ENCODE data around the gene AMOTL1. TPM values are rescaled to one million over a fixed set of nuclear protein-coding genes. Genes with fewer than 3 reads are reported as not detected.
A peak's percentile ranks its signal among the peaks of the same experiment; 100 is the strongest.

AMOTL1 gene
- total and polyA plus RNA-seq, 4 experiments from 2014 or later, result 0.06 to 0.09 (median 0.07) TPM; not detected in 1

DNA sequence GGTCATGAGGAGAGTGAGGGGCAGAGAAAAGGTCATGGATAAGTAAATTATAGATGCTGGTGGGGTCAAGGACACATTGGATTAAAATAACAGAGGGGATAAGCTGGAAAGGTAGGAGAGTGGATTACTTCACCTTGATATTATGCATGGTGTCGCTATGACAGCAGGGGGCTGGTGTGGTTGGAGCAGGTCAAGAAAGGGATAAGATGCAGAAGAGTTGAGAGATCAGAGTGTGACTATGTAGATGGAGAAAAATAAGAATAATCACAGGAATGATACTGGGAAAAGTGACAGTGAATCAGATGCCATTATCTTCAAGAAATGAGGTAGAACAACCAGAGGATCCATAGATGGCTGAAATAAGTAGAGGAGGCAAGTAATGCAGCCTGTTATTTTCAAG is 29.4 kb upstream of the AMOTL1 start:
- Histone ChIP-seq H3K27me3 (ENCODE audit: insufficient read depth, low read length) (peaks cover 8% of the 10 kb centered on the region), H3K9me3 (ENCODE audit: control insufficient read depth in 1 of 2, low read length in 2 of 2) (no peaks in the 10 kb centered on the region), H3K36me3 (ENCODE audit: insufficient read depth, low read length) (no peaks in the 10 kb centered on the region), H3K27ac (ENCODE audit: low read depth, low read length) (no peak overlapping the region), H3K4me1 (ENCODE audit: insufficient read depth, low read length) (peaks cover 13% of the 10 kb centered on the region), H3K4me3 (ENCODE audit: low read length in 2 of 2) (no peak overlapping the region)
- H3K27ac Mint-ChIP-seq, result no peak overlapping the region
- intact Hi-C loops (cut with micrococcal nuclease), result no loop called here
- H3K4me3 Mint-ChIP-seq, result no peak overlapping the region
- no peaks in the 10 kb centered on the region for H3K36me3 Mint-ChIP-seq
- POLR2A ChIA-PET (ENCODE audit: partially characterized antibody), result no interaction called here
- H3K27me3 Mint-ChIP-seq, result peaks cover 18 to 28% of the 10 kb centered on the region in 2 donors
- DNase-seq, result no peak
- H3K9me3 Mint-ChIP-seq, result no peaks in the 10 kb centered on the region
- H3K4me1 Mint-ChIP-seq, result peaks cover 10 to 16% (median 14%) of the 10 kb centered on the region in 4 donors
- CTCF ChIA-PET (ENCODE audit: partially characterized antibody), result no interaction called here

DNA sequence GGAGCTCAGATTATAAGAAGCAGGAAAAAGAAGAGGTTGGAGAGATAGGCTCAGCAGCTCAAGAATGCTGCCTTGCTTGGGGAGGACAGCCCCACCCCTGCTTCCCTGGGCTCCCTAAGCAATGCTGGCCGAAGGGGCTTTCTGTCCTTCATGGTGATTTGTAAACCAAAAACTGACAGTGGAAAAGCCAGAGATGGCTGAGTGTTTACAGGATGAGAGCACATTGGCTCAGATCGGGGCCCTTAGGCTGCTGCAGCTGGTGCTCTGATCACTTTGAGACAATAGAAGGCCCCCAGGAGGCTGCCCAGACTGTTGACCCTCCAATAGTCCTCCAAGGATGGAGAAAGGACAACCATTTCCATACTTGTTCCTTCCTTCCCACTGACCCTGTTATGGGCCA is 28.8 kb upstream of the AMOTL1 start:
- POLR2A ChIA-PET (ENCODE audit: partially characterized antibody), result no interaction called here
- H3K27me3 Mint-ChIP-seq, result peaks cover 20 to 33% of the 10 kb centered on the region in 2 donors
- intact Hi-C loops (cut with micrococcal nuclease), result no loop called here
- no peaks in the 10 kb centered on the region for H3K9me3 Mint-ChIP-seq
- H3K27ac ChIP-seq (ENCODE audit: low read depth, low read length), result no peak overlapping the region
- DNase-seq, result no peak
- no peak overlapping the region for H3K4me3 ChIP-seq (ENCODE audit: low read length in 2 of 2)
- no peaks in the 10 kb centered on the region for H3K36me3 ChIP-seq (ENCODE audit: insufficient read depth, low read length)
- H3K36me3 Mint-ChIP-seq, result no peaks in the 10 kb centered on the region
- CTCF ChIA-PET (ENCODE audit: partially characterized antibody), result no interaction called here
- H3K4me1 Mint-ChIP-seq, result peaks cover 10 to 16% (median 14%) of the 10 kb centered on the region in 4 donors
- no peak overlapping the region for H3K4me3 Mint-ChIP-seq
- H3K27ac Mint-ChIP-seq, result no peak overlapping the region
- peaks cover 8% of the 10 kb centered on the region for H3K27me3 ChIP-seq (ENCODE audit: insufficient read depth, low read length)
- no peaks in the 10 kb centered on the region for H3K9me3 ChIP-seq (ENCODE audit: control insufficient read depth in 1 of 2, low read length in 2 of 2)
- H3K4me1 ChIP-seq (ENCODE audit: insufficient read depth, low read length), result peaks cover 13% of the 10 kb centered on the region

GRCh38 chr11:94740083-94741021 is 27.8 kb upstream of the AMOTL1 start:
- intact Hi-C loops (cut with micrococcal nuclease), result no loop called here
- ChIA-PET CTCF (ENCODE audit: partially characterized antibody) (no interaction called here), POLR2A (ENCODE audit: partially characterized antibody) (no interaction called here)
- Mint-ChIP-seq H3K36me3 (no peaks in the 10 kb centered on the region), H3K4me1 (peaks cover 10 to 16% (median 14%) of the 10 kb centered on the region in 4 donors), H3K27ac (no peak overlapping the region), H3K9me3 (no peaks in the 10 kb centered on the region), H3K27me3 (peaks cover 20 to 33% of the 10 kb centered on the region in 2 donors), H3K4me3 (peak overlapping the region; percentile 46 to 83 (median 66))
- DNase-seq, result no peak
- no peaks in the 10 kb centered on the region for H3K9me3 ChIP-seq (ENCODE audit: control insufficient read depth in 1 of 2, low read length in 2 of 2)
- peaks cover 13% of the 10 kb centered on the region for H3K4me1 ChIP-seq (ENCODE audit: insufficient read depth, low read length)
- no peaks in the 10 kb centered on the region for H3K36me3 ChIP-seq (ENCODE audit: insufficient read depth, low read length)
- peaks cover 8% of the 10 kb centered on the region for H3K27me3 ChIP-seq (ENCODE audit: insufficient read depth, low read length)
- H3K27ac ChIP-seq (ENCODE audit: low read depth, low read length), result no peak overlapping the region
- H3K4me3 ChIP-seq (ENCODE audit: low read length in 2 of 2), result no peak overlapping the region

DNA sequence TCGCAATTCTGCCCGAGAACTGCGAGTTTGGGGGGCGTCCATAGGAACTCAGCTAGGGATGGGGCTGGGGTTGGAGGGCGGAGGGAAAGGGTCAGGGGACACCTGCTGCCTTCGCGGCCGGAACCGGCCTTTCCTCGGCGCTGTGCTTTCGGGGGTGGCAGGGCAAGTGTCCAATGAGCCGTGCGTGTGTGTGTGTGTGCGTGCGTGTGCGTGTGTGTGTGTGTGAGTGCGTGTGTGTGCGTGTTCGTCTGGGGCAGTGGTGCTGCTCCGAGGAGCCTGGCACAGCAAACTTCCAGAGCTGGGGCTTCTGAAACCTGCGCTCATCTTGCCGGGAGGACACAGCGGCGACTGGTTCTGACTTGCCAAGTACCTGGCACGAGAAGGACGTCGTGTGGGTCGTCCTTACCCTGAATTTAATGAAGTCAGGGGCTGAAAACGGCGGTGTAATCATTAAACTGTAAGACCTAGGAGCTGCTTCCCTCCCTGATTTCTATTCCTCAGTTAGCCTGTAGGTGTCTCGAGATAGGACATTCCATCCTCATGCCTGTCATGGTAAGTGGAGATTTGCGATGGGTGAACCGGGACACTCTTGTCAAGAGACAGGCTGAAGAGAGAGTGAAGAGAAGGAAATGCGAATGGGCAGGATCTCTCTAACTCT is 27.0 kb upstream of the AMOTL1 start:
- Mint-ChIP-seq H3K36me3 (no peaks in the 10 kb centered on the region), H3K9me3 (no peaks in the 10 kb centered on the region), H3K4me3 (peak overlapping the region; percentile 46 to 83 (median 66)), H3K27ac (no peak overlapping the region), H3K4me1 (peaks cover 10 to 16% (median 14%) of the 10 kb centered on the region in 4 donors), H3K27me3 (peaks cover 23 to 37% of the 10 kb centered on the region in 2 donors)
- Histone ChIP-seq H3K4me3 (ENCODE audit: low read length in 2 of 2) (no peak overlapping the region), H3K27me3 (ENCODE audit: insufficient read depth, low read length) (peaks cover 8% of the 10 kb centered on the region), H3K27ac (ENCODE audit: low read depth, low read length) (no peak overlapping the region), H3K36me3 (ENCODE audit: insufficient read depth, low read length) (no peaks in the 10 kb centered on the region), H3K4me1 (ENCODE audit: insufficient read depth, low read length) (peaks cover 13% of the 10 kb centered on the region), H3K9me3 (ENCODE audit: control insufficient read depth in 1 of 2, low read length in 2 of 2) (no peaks in the 10 kb centered on the region)
- ChIA-PET CTCF (ENCODE audit: partially characterized antibody) (no interaction called here), POLR2A (ENCODE audit: partially characterized antibody) (no interaction called here)
- no peak for DNase-seq
- intact Hi-C loops (cut with micrococcal nuclease), result no loop called here

- H3K27ac Mint-ChIP-seq, result no peak overlapping the region
- Histone ChIP-seq H3K4me3 (ENCODE audit: low read length in 2 of 2) (no peak overlapping the region), H3K9me3 (ENCODE audit: control insufficient read depth in 1 of 2, low read length in 2 of 2) (no peaks in the 10 kb centered on the region), H3K36me3 (ENCODE audit: insufficient read depth, low read length) (no peaks in the 10 kb centered on the region), H3K4me1 (ENCODE audit: insufficient read depth, low read length) (peaks cover 13% of the 10 kb centered on the region), H3K27me3 (ENCODE audit: insufficient read depth, low read length) (peaks cover 8% of the 10 kb centered on the region), H3K27ac (ENCODE audit: low read depth, low read length) (no peak overlapping the region)
- H3K27me3 Mint-ChIP-seq, result peaks cover 30 to 49% of the 10 kb centered on the region in 2 donors
- ChIA-PET POLR2A (ENCODE audit: partially characterized antibody) (no interaction called here), CTCF (ENCODE audit: partially characterized antibody) (interaction anchor here (0.6 kb wide), 1 partner anchor 11 kb away, joined by 4 read pairs; no protein-coding TSS in a partner anchor)
- no peak overlapping the region for H3K4me3 Mint-ChIP-seq
- H3K9me3 Mint-ChIP-seq, result no peaks in the 10 kb centered on the region
- no peaks in the 10 kb centered on the region for H3K36me3 Mint-ChIP-seq
- no peak for DNase-seq
- intact Hi-C loops (cut with micrococcal nuclease), result no loop called here
- peaks cover 10 to 16% (median 14%) of the 10 kb centered on the region in 4 donors for H3K4me1 Mint-ChIP-seq
Measured at GRCh38 chr11:94742665-94743064, 25.5 kb upstream of the AMOTL1 start.

- peaks cover 38 to 65% of the 10 kb centered on the region in 2 donors for H3K27me3 Mint-ChIP-seq
- H3K4me1 ChIP-seq (ENCODE audit: insufficient read depth, low read length), result peaks cover under 1% of the 10 kb centered on the region
Measured at GRCh38 chr11:94746721-94747120, 21.4 kb upstream of the AMOTL1 start.

DNA sequence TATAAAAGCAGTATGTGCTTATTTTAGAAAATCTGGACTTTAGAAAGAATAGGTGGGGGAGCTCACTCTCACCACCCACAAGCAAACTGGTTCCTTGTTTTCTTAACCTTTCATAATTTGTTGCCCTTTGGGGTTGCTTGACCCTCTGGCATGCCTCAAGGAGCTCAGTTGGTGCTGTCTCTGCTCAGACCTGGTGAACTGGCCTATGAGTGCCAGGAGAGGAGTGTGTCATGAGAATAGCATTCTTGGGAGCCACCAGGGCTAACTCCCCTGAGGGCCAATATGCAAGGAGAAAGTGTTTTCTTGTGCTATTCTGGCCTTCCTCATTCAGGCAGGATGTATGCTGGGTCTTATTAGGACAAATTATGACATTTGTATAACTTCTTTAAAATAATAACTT is 21.0 kb upstream of the AMOTL1 start:
- Histone ChIP-seq H3K27ac (ENCODE audit: low read depth, low read length) (no peak overlapping the region), H3K27me3 (ENCODE audit: insufficient read depth, low read length) (no peaks in the 10 kb centered on the region), H3K9me3 (ENCODE audit: control insufficient read depth in 1 of 2, low read length in 2 of 2) (no peaks in the 10 kb centered on the region), H3K4me3 (ENCODE audit: low read length in 2 of 2) (no peak overlapping the region), H3K36me3 (ENCODE audit: insufficient read depth, low read length) (no peaks in the 10 kb centered on the region), H3K4me1 (ENCODE audit: insufficient read depth, low read length) (no peaks in the 10 kb centered on the region)
- ChIA-PET POLR2A (ENCODE audit: partially characterized antibody) (no interaction called here), CTCF (ENCODE audit: partially characterized antibody) (no interaction called here)
- Mint-ChIP-seq H3K27ac (no peak overlapping the region), H3K9me3 (no peaks in the 10 kb centered on the region), H3K4me3 (no peak overlapping the region), H3K4me1 (peaks cover 0 to under 1% (median under 1%) of the 10 kb centered on the region in 4 donors), H3K27me3 (peaks cover 37 to 65% of the 10 kb centered on the region in 2 donors), H3K36me3 (no peaks in the 10 kb centered on the region)
- intact Hi-C loops (cut with micrococcal nuclease), result no loop called here
- DNase-seq, result no peak

More at GRCh38 chr11:94746721-94747120, 21.4 kb upstream of the AMOTL1 start:
- Mint-ChIP-seq H3K9me3 (no peaks in the 10 kb centered on the region), H3K4me3 (no peak overlapping the region), H3K36me3 (no peaks in the 10 kb centered on the region), H3K27ac (no peak overlapping the region), H3K4me1 (peaks cover 2 to 5% (median 3%) of the 10 kb centered on the region in 4 donors)
- Histone ChIP-seq H3K27ac (ENCODE audit: low read depth, low read length) (no peak overlapping the region), H3K27me3 (ENCODE audit: insufficient read depth, low read length) (no peaks in the 10 kb centered on the region), H3K4me3 (ENCODE audit: low read length in 2 of 2) (no peak overlapping the region), H3K36me3 (ENCODE audit: insufficient read depth, low read length) (no peaks in the 10 kb centered on the region), H3K9me3 (ENCODE audit: control insufficient read depth in 1 of 2, low read length in 2 of 2) (no peaks in the 10 kb centered on the region)
- CTCF ChIA-PET (ENCODE audit: partially characterized antibody), result no interaction called here
- intact Hi-C loops (cut with micrococcal nuclease), result no loop called here
- POLR2A ChIA-PET (ENCODE audit: partially characterized antibody), result no interaction called here
- no peak for DNase-seq

Measured in CD4-positive, alpha-beta memory T cell (primary cell).